ENCODE measurements around the gene FPR1.

The FPR1 gene

DNA sequence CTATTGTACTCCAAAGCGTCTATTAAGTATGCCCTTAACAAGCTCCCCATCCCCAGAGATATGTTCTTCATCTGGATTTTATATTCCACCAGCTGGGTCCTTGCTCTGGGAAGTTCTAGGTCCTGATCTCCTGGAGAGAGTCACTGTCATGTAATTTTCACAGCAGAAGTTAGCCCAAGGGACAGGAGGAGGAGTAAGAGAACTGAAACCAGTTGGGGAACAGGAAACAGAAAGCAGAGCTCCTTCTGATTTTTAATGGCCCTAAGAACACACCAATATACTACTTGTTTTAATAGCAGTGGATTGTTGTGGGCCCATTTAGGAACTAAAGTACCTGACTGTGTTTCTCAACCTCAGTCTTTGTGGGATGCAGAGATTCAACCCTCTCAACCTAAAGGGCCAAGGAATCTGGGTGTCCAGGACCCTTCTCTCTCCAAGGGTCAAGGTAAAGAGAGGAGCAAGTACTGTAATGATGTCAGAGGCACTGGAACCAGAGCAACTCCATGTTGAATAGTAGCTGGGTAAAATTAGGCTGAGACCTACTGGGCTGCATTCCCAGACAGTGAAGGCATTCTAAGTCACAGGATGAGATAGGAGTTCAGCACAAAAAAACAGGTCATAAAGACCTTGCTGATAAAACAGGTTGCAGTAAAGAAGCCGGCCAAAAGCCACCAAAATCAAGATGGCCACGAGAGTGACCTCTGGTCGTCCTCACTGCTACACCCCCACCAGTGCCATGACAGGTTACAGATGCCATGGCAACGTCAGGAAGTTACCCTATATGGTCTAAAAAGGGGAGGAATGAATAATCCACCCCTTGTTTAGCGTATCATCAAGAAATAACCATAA, 35.2 kb upstream of the FPR1 start:
- no peak overlapping the region for H3K4me3 ChIP-seq (ENCODE audit: low read depth, low read length)
- no peak for DNase-seq (ENCODE audit: low read depth)
- TF ChIP-seq, protein P1, sequence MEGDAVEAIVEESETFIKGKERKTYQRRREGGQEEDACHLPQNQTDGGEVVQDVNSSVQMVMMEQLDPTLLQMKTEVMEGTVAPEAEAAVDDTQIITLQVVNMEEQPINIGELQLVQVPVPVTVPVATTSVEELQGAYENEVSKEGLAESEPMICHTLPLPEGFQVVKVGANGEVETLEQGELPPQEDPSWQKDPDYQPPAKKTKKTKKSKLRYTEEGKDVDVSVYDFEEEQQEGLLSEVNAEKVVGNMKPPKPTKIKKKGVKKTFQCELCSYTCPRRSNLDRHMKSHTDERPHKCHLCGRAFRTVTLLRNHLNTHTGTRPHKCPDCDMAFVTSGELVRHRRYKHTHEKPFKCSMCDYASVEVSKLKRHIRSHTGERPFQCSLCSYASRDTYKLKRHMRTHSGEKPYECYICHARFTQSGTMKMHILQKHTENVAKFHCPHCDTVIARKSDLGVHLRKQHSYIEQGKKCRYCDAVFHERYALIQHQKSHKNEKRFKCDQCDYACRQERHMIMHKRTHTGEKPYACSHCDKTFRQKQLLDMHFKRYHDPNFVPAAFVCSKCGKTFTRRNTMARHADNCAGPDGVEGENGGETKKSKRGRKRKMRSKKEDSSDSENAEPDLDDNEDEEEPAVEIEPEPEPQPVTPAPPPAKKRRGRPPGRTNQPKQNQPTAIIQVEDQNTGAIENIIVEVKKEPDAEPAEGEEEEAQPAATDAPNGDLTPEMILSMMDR (IDR thresholded peaks at IDR 0.05; ENCODE audit: insufficient read depth, low read depth, low read length, missing control alignments) = no peak

DNA sequence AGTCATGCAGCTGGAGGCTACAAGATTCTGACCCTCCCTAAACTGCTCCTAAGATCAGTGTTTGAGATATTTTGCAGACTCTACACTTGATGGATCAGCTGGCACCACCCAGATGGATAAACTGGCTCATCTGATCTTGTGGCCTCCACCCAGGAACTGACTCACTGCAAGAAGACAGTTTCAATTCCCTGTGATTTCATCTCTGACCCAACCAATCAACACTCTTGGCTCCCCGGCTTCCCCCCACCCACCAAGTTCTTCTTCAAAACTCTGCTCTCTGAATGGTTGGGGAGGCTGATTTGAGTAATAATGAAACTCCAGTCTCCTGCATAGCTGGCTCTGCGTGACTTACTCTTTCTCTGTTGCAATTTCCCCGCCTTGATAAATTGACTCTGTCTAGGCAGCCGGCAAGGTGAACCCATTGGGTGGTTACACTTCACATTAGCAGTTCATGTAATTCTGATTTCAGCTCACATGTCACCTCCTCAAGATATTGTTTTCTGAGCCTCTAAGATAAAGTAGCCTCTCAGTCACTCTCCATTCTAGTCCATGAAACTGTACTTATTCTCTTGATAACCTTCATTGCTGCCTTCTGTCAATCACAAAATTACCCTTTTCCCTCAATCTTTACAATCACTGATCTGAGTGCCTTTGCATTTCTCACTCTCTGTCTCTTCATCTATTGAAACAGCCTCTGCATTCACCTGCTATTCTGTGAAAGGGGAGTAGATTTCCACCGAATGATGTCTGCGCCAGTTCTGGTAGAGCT, 33.4 kb upstream of the FPR1 start:
- H3K4me3 ChIP-seq (ENCODE audit: low read depth, low read length) = no peak overlapping the region
- TF ChIP-seq, protein P1 (IDR thresholded peaks at IDR 0.05; ENCODE audit: insufficient read depth, low read depth, low read length, missing control alignments) = no peak
- peak; percentile 37 for DNase-seq (ENCODE audit: low read depth)

DNA sequence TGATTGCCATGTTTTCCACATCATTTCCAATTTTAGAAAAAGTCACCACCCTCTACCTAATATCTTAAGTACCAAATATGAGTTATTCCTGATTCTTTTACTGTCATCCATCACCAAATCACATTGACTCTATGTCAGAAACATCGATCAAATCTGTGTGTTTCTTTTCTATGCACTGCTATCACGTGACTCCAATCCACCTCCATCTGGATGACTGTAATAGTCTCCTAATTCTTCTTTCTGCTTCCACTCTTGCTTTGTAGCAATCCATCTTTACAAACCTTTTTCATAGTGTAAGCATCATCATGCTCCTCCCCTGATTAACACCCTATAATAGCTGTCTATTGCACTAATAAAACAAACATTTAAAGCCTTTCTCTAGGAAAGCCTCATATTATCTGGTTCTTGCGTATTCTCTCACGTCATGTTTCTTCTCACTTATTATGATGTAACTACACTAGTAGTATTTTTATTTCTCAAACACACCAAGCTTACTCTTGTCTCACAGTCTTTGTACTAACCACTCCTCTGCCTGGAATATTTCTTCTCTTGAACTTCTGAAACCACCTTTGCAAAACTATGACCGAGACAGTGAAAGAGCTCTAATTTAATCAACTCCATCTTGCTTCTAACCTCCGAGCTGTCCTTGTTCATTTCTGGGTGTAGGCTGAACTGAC, 32.6 kb upstream of the FPR1 start:
- no peak overlapping the region for H3K4me3 ChIP-seq (ENCODE audit: low read depth, low read length)
- TF ChIP-seq, protein P1 (IDR thresholded peaks at IDR 0.05; ENCODE audit: insufficient read depth, low read depth, low read length, missing control alignments) = no peak
- no peak for DNase-seq (ENCODE audit: low read depth)

DNA sequence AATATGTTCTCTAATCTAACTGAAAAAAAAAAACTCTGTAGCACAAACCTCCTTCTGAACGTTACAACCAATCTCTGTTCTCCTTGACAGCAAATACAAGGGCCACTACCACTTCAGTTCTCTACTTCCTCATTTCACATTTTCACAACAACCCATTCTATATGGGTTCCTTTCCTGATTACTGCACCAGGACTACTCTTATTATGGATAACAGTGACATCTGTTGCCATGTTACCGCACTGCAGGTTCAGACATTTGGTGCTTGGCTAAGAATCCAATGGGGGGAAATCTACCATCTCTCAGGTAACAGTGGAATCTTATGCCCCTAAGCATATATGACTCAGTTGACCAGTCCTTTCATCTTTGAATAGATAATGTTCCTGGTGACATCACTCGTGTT, 31.7 kb upstream of the FPR1 start:
- DNase-seq (ENCODE audit: low read depth) = peak; percentile 1
- no peak overlapping the region for H3K4me3 ChIP-seq (ENCODE audit: low read depth, low read length)
- TF ChIP-seq, protein P1 (IDR thresholded peaks at IDR 0.05; ENCODE audit: insufficient read depth, low read depth, low read length, missing control alignments) = no peak

DNA sequence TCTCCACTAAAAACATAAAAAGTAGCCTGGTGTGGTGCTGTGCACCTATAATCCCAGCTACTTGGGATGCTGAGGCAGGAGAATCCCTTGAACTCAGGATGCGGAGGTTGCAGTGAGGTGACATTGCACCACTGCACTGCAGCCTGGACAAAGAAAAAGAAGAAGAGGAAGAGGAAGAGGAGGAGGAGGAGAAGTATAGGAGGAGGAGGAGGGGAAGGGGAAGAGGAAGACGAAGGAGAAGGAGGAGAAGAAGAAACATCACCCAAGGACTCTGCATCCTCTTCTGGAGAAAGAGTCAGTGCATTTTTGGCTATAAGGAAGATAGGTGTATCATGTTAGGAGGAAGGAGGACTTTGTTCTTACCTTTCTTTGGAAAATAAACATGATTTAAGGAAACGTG, 30.3 kb upstream of the FPR1 start:
- DNase-seq (ENCODE audit: low read depth) = no peak
- TF ChIP-seq, protein P1 (IDR thresholded peaks at IDR 0.05; ENCODE audit: insufficient read depth, low read depth, low read length, missing control alignments) = no peak
- no peak overlapping the region for H3K4me3 ChIP-seq (ENCODE audit: low read depth, low read length)

DNA sequence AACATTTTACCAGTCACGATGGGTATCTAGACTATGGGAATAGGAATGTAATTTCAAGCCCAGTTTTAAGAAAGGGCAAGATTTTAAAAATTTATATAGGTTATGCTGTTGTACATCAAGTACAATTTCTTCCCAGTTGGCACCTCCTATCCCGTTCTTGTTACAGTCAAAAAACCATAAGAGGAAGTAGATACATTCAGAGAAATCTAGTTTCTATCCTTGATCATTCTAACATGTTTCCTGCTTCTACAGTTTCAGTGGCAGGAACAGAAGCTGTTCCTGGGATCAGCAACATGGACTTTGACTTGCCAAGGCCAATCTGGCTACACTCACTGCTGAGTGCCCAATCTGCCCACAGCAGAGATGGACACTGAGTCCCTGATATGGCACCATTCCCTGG, 28.6 kb upstream of the FPR1 start:
- TF ChIP-seq, protein P1 (IDR thresholded peaks at IDR 0.05; ENCODE audit: insufficient read depth, low read depth, low read length, missing control alignments) = no peak
- H3K4me3 ChIP-seq (ENCODE audit: low read depth, low read length) = no peak overlapping the region
- DNase-seq (ENCODE audit: low read depth) = no peak

All from GM12865 (cell line).